Suprapubic skin (tissue), 4 donors: ENCODE data around the gene CCDC170. TPM values are rescaled to one million over a fixed set of nuclear protein-coding genes. Genes with fewer than 3 reads are reported as not detected.

Experiments
- DNase-seq, 2 donors: peaks; one replicate each; pipeline ENCODE4 v3.0.0-alpha.2; 2019; ENCODE audit warnings: low spot score in 2 of 2
- H3K27ac ChIP-seq: fragments of 200-600 bp; sonication (generic); one replicate; pipeline ENCODE4 v1.5.1; 2019
- H3K27me3 ChIP-seq: fragments of 200-600 bp; sonication (generic); one replicate; pipeline ENCODE4 v1.5.1; 2019
- H3K36me3 ChIP-seq: fragments of 200-600 bp; sonication (generic); one replicate; pipeline ENCODE4 v1.5.1; 2019
- H3K4me1 ChIP-seq: fragments of 200-600 bp; sonication (generic); one replicate; pipeline ENCODE4 v1.5.1; 2019
- H3K4me3 ChIP-seq: fragments of 200-600 bp; sonication (generic); one replicate; pipeline ENCODE4 v1.5.1; 2019; ENCODE audit warnings: mild to moderate bottlenecking
- H3K9me3 ChIP-seq: fragments of 200-600 bp; sonication (generic); one replicate; pipeline ENCODE4 v1.5.1; 2019
- EP300 ChIP-seq: sonication (generic); formaldehyde crosslinking; IDR thresholded peaks from one replicate; pipeline ENCODE4 v1.6.1; 2017; ENCODE audit warnings: antibody characterized with exemption
- POLR2A ChIP-seq, 2 donors: fragments of 450-650 bp; IDR thresholded peaks; one replicate each; pipeline ENCODE4 v1.6.1; 2017; ENCODE audit warnings: antibody characterized with exemption in 2 of 2, mild to moderate bottlenecking in 2 of 2, moderate library complexity in 2 of 2
- POLR2AphosphoS5 ChIP-seq, 3 donors: sonication (generic); formaldehyde crosslinking; IDR thresholded peaks; one replicate each; pipeline ENCODE4 v1.6.1; 2017; ENCODE audit warnings: antibody characterized with exemption in 3 of 3
- WGBS: methylation state at CpG from one replicate; pipeline ENCODE4 v1.1.5; 2018; 5-methylcytosine and 5-hydroxymethylcytosine counted together
- total RNA-seq, 4 donors: library from RNA; depleted of rRNA; stranded (reverse); fragments of >200 nt; gene quantifications; one replicate each; pipeline ENCODE4 v1.1.0, GENCODE V29; 2016
- TF ChIP-seq, protein P1 (sequence below), 2 donors: fragments of 200-600 bp in 1 of 2; fragments of 450-650 bp in 1 of 2; sonication (generic) in 1 of 2; IDR thresholded peaks; one replicate each; pipeline ENCODE4 v1.5.1; 2016 to 2019; ENCODE audit warnings: antibody characterized with exemption in 2 of 2, mild to moderate bottlenecking in 1 of 2, moderate library complexity in 1 of 2

Gene CCDC170
- total RNA-seq, 4 donors from 2014 or later = 0.16 to 0.89 (median 0.24) TPM

- no peaks in the 10 kb centered on the region for H3K27me3 ChIP-seq
- H3K27ac ChIP-seq = no peak overlapping the region
- H3K36me3 ChIP-seq = no peaks in the 10 kb centered on the region
- peaks cover 5% of the 10 kb centered on the region for H3K9me3 ChIP-seq
- no peak for DNase-seq
- no peak overlapping the region for H3K4me3 ChIP-seq
- TF ChIP-seq POLR2AphosphoS5 (IDR thresholded peaks at IDR 0.05) (no peak), POLR2A (IDR thresholded peaks at IDR 0.05) (no peak), EP300 (no peak)
- TF ChIP-seq, protein P1, sequence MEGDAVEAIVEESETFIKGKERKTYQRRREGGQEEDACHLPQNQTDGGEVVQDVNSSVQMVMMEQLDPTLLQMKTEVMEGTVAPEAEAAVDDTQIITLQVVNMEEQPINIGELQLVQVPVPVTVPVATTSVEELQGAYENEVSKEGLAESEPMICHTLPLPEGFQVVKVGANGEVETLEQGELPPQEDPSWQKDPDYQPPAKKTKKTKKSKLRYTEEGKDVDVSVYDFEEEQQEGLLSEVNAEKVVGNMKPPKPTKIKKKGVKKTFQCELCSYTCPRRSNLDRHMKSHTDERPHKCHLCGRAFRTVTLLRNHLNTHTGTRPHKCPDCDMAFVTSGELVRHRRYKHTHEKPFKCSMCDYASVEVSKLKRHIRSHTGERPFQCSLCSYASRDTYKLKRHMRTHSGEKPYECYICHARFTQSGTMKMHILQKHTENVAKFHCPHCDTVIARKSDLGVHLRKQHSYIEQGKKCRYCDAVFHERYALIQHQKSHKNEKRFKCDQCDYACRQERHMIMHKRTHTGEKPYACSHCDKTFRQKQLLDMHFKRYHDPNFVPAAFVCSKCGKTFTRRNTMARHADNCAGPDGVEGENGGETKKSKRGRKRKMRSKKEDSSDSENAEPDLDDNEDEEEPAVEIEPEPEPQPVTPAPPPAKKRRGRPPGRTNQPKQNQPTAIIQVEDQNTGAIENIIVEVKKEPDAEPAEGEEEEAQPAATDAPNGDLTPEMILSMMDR (IDR thresholded peaks at IDR 0.05) = no peak
- no peaks in the 10 kb centered on the region for H3K4me1 ChIP-seq
- 48% methylated on average over 1 of the region's 1 CpG for WGBS
Measured at GRCh38 chr6:151523034-151523433, 29.2 kb downstream of the CCDC170 start.

DNA sequence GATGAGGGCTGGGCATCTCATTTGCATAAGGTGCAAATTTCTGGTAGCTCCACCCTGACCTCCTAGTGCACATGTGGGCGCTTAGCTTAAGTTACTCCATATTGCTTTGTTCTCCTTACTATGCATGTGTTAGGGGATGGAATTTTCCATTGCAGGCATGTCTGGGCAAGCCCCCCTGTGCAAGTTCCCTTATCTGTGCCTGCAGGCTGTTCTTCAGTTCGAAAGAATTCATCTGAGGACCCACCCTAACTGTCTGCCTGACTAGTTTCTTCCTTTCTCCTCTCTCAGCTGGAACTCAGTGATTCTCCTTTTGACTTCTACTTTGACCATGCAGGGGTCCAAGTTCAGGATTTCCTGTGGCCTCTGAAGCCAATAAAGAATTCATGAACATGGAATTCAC is 30.2 kb downstream of the CCDC170 start:
- Histone ChIP-seq H3K9me3 (peaks cover 3% of the 10 kb centered on the region), H3K27ac (no peak overlapping the region), H3K4me1 (no peaks in the 10 kb centered on the region), H3K27me3 (no peaks in the 10 kb centered on the region), H3K36me3 (no peaks in the 10 kb centered on the region), H3K4me3 (no peak overlapping the region)
- no peak for TF ChIP-seq POLR2A (IDR thresholded peaks at IDR 0.05)
- TF ChIP-seq, protein P1 (IDR thresholded peaks at IDR 0.05) = no peak
- no peak for TF ChIP-seq POLR2AphosphoS5 (IDR thresholded peaks at IDR 0.05)
- TF ChIP-seq EP300 = no peak
- DNase-seq = no peak
- WGBS = 57% methylated on average over 2 of the region's 2 CpGs

DNA sequence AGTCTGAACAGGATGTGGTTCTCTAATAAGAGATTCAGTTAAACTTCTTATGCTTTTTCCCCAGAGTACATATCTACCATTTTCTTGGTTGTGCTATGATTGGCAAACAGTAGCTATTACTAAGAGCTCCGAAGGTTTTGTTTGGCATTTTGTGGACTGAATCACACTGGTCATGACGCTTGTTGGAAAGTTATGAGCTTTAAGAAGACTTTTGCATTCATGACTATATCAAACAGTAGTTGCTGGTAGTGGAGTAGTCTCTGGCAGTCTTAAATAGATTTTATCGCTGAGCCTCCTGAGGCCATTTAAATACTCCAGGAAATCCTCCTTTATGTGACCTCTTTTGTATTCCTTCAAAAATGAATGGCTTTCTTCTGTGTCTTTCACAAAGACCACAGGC is 40.8 kb downstream of the CCDC170 start:
- no peak for DNase-seq
- 72% methylated on average over 3 of the region's 3 CpGs for WGBS
- no peak overlapping the region for H3K4me3 ChIP-seq
- H3K27me3 ChIP-seq = no peaks in the 10 kb centered on the region
- no peaks in the 10 kb centered on the region for H3K4me1 ChIP-seq
- H3K36me3 ChIP-seq = no peaks in the 10 kb centered on the region
- no peak for TF ChIP-seq EP300
- TF ChIP-seq POLR2A (IDR thresholded peaks at IDR 0.05) = no peak
- TF ChIP-seq, protein P1 (IDR thresholded peaks at IDR 0.05) = no peak
- TF ChIP-seq POLR2AphosphoS5 (IDR thresholded peaks at IDR 0.05) = no peak
- no peaks in the 10 kb centered on the region for H3K9me3 ChIP-seq
- H3K27ac ChIP-seq = no peak overlapping the region

GRCh38 chr6:151535476-151536187 is 41.8 kb downstream of the CCDC170 start:
- no peak for DNase-seq
- Histone ChIP-seq H3K4me3 (no peak overlapping the region), H3K27me3 (no peaks in the 10 kb centered on the region), H3K27ac (no peak overlapping the region), H3K4me1 (no peaks in the 10 kb centered on the region), H3K9me3 (no peaks in the 10 kb centered on the region), H3K36me3 (no peaks in the 10 kb centered on the region)
- 76% methylated on average over 4 of the region's 4 CpGs for WGBS
- TF ChIP-seq, protein P1 (IDR thresholded peaks at IDR 0.05) = no peak
- TF ChIP-seq POLR2AphosphoS5 (IDR thresholded peaks at IDR 0.05) = no peak
- TF ChIP-seq EP300 = no peak
- no peak for TF ChIP-seq POLR2A (IDR thresholded peaks at IDR 0.05)

- no peaks in the 10 kb centered on the region for H3K4me1 ChIP-seq
- 75% methylated on average over 10 of the region's 10 CpGs for WGBS
- no peak for DNase-seq
Measured at GRCh38 chr6:151536188-151536479, 42.3 kb downstream of the CCDC170 start.

More at GRCh38 chr6:151536188-151536479, 42.3 kb downstream of the CCDC170 start:
- TF ChIP-seq, protein P1 (IDR thresholded peaks at IDR 0.05) = no peak
- TF ChIP-seq EP300 (no peak), POLR2A (IDR thresholded peaks at IDR 0.05) (no peak)
- Histone ChIP-seq H3K9me3 (no peaks in the 10 kb centered on the region), H3K27ac (no peak overlapping the region), H3K36me3 (no peaks in the 10 kb centered on the region), H3K4me3 (no peak overlapping the region), H3K27me3 (no peaks in the 10 kb centered on the region)
